GM21515 (cell line): Measurements from ENCODE around the gene ARAP3.

Source experiments
- ATAC-seq: cut with Tn5 transposase; IDR thresholded peaks from one replicate; pipeline ENCODE4 v1.9.1; 2021; ENCODE audit not compliant: unreplicated experiment

ARAP3 gene

DNA sequence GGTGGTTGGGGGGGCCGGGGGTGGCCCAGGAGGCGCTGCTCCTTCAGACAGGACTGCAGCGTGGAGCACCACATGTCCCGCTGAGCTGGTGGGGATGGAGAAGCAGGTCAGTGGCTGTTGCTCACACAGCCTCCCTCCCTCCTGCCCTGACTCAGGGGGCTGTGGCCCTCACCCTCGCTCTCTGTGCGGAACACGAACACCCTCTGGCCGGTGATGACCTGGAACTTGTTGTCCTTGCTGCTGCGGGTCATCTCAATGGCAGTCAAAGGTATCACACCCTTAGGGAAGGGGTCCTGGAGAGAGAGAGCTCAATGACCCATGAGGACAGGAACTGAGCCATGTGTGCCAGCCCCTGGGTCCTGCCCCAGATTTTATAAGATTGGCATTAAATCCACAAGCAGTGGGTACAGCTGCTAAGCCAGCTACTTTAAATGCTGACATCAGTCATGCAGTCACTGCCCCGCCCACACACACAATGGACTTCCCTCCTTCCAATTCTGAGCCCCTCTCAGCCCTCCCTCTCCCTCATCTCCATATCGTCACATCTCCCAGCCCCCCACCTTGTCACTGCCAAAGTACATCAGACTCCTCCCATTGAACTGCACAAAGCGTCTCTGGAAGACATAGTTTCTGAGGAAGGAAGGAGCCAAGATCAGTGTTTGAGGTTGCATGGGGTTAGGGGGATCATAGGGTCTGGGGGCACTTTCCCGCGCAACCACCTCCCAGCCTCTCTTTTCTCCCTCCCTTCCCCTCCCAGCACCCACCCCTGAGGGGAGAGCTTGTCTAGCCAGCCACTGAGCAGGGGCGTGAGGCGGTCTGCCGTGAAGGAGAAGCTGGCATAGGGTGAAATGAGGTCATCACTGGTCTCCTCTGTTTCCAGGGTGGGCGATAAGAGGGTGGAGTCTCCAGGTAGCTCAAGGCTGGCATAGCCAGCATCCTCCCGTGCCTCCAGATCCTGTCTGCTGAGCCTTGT lies 8.9 kb downstream of the ARAP3 start:
- ATAC-seq, result no peak

DNA sequence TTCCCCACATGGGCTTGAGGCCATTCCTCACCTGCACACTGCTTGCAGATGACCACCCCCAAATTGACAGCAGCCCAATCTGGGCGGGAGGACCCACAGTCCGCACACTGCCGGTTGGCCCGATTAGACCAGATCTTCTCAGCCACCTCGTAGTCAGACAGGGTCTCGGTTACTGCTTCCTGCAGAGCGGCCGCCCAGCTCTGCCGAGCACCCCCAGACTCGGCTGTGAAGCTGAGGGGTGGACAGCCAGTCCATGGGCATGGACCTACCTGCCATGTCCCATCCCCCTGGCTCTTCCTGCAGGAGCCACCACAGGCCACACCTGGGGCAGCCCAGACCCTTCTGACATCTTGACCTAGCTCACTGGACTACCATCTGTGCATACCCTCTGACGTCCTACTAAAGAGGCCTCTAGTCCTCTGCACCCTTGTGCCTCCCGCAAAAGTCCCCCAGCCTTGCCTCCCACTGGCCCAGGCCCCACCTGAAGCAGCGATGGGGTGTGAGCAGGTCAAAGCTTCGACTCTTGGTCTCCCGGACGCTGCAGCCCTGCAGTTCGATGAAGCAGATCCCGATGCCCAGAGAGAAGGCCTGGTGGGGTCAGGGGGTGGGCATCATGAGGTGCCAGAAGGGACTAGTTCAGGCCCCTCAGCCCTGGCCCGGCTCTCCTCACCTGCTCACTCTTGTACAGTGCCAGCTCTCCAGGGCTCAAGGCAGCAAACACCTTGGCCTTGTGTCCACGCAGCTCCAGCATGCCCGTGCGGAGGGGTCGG lies 9.8 kb downstream of the ARAP3 start:
- no peak for ATAC-seq

DNA sequence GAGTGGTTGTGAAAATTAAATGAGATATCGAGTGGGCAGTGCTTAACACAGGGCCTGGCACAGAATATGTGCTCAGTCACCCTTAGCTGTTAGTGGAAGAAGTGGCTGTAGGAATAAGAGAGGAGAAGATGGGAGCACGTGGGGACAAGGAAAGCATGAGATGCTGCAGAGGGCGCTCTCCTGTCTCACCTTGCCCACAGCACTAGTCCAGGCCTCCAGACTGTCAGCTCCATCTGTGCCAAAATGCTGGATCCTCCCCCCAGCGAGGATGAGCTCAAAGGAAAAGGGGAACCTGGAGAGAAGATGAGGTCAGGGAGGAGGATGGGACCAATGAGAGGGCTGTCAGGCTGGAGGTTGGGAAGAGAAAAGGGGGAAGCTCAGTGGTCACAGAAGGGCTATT lies 12.5 kb downstream of the ARAP3 start:
- no peak for ATAC-seq

DNA sequence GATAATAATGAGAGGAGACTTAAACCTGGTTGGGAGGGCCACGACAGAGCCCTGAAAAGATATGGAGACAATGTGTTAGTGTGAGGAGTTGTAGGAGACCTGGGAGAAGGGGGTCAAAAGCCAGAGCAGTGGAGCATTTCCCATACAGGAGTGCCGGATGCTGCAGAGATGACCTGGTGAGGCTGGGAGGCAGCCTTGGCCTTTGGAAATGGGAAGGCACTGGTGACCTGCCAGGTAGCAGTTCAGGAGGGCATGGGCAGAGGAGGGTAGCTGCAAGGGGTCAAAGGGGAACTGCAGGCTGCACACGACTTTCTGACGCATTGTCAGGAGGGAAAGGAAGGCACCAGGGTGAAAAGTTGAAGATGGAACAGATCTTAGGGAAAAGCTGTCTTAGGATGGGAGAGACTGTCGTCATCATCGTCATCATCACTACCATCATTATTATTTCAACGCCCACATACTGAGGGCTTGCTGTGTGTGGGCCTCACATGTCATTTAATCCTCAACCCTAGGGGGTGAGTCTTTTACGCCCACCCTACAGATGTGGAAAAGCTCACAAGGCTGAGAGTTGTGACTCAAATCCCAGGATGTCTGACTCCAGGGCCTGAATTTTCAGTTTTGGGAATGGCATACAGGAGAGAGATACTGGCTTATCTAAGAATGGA lies 13.3 kb downstream of the ARAP3 start:
- no peak for ATAC-seq

DNA sequence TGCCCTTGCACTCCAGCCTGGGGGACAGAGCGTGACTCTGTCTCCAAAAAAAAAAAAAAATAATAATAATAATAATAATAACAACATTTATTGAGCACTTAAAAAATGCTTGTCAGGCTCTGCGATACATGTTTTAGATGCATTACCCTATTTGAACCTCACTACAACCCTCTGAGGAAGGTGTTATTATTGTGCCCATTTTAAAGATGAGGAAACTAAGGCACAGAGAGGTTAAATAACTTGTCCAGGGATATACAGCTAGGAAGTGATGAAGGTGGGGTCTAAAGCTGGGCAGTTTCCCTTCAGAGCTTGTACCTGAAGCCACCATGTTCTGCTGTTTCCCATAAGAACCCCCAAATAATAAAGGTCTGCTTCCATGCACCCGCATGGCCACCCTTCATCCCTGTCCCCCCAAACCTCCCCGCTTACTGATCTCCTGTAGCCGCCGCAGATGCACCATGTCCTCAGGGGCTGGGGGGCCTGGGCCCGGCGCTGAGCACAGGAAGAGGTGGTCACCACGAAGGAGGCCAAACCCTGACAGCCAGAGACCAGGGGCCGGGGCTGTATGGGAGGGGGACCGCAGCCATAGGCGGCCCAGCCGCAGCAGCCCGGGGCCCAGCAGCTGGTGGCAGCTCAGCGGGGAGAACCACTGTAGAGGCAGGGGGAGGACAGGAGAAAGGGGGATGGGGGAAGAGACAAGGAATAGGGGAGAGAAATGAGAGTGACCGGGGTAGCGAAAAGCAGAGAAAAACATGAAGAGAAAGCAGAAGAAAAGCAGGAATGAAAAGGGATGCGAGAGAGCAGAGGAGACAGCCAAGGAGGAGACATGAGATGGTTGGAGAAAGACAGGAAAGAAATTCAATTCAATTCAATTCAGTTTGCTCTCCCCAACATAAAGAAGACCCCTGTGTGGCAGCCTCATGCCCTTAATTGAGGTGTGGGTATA lies 15.8 kb downstream of the ARAP3 start:
- ATAC-seq, result no peak

DNA sequence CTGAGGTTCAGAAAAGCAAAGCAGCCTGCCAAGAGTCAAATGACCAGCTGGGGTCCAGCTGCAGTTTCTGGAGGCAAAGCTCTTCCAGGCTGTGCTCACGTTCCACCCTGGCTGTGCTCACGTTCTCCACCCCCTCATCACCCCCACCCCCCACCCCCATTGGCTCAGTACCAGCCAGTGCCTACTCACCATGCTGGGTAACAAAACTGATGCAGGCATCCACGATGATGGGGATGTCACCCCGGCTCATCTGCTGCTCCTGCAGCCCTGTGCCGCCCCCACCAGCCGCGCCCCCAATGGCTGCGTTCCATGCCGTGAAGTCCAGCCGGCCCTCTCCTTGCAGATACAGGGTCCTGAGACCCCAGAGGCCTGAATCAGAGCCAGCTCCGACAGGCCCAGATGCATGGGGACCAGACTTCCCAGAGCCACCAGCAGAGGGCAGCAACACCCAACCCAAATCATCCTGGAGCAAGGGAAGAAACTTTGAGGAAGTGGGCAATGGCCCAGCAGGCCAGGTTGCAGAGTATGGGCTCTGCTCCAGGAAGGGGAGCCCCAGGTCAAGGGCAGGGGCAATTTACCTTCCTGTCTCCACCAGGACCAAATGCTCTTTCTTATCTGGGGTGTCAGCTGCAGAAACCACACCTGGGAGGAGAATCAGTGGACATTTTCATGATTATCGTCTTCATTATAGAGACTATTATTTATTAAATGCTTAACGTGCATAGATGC lies 17.1 kb downstream of the ARAP3 start:
- ATAC-seq, result peak; percentile 93

DNA sequence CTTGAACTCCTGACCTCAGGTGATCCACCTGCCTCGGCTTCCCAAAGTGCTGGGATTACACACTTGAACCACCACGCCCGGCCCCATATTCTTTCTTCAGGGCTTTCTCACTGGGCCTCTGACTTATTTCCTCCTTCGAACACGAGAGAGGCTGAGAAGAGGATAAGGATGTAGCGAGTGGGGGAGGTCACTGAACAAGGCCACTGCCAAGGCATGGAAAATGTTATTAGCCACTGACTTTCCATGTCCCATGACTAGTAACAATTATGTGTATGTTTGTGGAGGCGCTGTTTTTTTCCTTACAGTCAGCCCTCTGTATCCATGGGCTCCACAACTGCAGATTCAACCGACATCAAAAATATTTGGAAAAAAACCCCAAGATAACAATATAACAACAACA lies 18.5 kb downstream of the ARAP3 start:
- ATAC-seq, result no peak

DNA sequence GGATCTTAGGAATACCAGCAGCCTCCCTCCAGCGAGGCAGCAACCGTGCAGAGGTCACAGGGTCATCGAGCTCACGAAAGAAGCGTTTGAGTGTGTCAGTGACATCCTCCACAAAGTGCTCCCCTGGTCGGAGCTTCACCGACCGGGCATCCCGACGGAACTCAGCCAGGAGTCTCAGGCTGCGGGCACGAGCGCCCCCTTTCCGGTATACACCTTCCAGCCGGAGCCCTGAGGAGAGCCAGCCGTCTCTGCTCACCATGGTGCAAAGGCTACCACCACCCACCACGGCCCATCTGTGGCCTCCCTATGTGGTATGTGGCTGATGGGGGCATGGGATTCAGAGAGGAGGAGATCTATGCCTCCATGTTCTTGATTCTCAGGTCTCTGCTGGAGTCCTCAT lies 20.0 kb downstream of the ARAP3 start:
- no peak for ATAC-seq

DNA sequence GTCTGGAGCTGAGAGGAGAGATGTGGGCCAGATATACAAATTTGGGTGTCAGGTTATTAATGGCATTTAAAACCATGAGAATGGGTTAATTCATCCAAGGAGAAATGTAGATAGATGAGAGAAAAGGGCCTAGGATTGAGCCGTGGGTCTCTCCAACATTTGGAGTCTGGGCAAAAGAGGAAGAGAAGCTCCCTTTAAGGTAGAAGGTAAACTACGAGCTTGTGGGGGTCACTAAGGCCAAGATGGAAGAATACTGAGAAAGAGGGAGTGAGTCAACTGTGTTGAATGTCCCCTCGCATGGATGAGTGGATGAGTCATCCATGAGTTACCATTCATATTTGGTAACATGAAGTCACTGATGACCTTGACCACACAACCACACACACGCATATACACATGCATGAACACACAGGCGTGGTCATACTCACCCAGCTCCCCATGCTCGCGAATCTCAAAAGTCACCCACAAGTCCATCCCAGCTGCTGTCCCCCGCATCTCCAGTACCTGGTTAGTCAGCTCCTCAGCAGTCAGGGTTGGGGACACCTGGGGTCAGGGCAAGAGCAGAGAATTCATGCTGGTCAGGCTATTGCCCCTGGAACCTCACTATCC lies 24.0 kb downstream of the ARAP3 start:
- ATAC-seq, result no peak

DNA sequence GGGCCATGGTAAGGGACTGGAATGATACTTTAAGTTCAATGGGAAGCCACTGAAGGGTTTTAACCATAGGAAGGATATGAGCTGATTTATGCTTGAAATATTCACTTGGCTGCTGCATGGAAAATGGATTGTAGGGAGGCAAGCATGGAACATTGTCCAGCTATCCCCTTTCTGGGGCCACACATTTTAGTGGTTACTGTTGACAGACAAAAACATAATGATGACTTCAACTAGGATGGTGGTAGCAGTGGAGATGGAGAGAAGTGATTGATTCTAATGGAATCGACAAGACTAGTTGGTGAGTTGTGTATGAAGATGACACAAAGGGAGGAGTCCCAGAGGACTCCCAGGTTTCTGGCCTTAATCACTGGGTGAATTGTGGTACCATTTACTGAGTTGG lies 24.6 kb downstream of the ARAP3 start:
- ATAC-seq, result no peak

DNA sequence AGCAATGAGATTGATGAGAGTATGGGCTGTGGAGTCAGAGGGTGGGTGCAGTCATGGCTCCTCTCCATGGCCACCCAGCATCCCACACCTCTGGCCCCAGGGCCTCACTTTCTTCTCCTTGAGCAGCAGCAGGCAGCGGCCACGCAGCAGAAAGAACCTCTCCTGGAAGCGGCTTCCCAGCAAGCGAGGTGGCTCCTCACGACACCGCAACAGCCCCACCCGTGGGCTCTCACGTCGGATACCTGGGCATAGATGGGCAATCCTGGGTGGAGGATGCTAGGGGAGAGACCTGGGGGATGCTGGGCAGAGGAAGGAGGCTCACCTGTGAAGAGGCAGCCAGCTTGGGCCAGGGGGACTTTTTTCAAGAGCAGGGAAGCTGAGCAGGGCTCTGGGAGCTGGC lies 25.6 kb downstream of the ARAP3 start:
- ATAC-seq, result no peak

DNA sequence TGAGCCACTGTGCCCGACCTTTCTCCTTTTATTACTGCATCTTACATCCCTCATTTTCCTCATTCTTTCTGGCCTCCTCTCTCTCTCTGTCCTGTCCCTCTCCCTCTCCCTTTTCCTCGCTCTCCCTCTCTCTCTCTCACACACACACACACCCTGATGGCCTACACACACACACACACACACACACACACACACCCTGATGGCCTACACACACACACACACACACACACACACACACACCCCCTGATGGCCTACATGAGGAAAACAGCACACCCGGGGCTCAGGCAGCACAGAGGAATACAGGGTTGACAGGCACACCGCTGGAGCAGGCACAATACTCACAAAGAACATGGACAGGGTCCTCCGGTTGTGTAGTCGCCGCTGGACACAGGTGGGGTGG lies 27.0 kb downstream of the ARAP3 start:
- no peak for ATAC-seq

DNA sequence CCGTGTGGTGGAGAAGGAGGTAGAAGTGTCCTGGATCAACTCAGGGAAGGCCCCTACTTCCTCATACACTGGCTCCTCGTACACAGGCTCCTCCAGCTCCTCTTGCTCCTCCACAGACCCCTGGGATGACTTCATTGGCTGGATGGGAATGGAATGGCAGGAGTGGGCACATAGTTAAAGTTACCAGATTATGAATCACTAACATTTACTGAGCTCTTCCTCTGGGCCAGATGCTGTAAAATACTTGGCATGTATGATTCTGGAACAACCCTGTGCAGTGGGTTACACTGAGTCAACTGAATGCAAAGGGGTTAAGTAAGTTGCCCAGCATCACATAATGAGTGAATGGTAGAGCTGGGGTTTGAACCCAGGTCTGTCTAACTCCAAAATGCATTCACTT lies 27.7 kb downstream of the ARAP3 start:
- no peak for ATAC-seq

DNA sequence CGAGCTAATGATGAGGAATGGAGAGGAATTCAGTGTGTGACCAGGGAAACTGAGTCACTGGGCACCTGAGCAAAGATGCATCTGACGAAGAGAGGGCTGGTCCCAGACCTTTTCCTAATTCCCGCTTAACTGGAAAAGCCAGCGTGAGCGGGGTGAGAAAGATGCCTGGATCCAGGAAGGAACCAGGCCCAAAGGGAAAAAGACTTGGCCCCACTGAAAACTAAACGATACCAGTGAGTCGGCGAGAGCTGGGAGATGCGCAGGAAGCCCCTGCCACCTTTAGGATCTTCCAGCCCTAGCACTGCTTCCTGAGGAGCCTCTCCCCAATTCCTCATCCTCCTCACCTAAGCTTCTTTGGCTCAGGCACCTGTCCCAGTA lies 30.3 kb downstream of the ARAP3 start:
- ATAC-seq, result no peak

DNA sequence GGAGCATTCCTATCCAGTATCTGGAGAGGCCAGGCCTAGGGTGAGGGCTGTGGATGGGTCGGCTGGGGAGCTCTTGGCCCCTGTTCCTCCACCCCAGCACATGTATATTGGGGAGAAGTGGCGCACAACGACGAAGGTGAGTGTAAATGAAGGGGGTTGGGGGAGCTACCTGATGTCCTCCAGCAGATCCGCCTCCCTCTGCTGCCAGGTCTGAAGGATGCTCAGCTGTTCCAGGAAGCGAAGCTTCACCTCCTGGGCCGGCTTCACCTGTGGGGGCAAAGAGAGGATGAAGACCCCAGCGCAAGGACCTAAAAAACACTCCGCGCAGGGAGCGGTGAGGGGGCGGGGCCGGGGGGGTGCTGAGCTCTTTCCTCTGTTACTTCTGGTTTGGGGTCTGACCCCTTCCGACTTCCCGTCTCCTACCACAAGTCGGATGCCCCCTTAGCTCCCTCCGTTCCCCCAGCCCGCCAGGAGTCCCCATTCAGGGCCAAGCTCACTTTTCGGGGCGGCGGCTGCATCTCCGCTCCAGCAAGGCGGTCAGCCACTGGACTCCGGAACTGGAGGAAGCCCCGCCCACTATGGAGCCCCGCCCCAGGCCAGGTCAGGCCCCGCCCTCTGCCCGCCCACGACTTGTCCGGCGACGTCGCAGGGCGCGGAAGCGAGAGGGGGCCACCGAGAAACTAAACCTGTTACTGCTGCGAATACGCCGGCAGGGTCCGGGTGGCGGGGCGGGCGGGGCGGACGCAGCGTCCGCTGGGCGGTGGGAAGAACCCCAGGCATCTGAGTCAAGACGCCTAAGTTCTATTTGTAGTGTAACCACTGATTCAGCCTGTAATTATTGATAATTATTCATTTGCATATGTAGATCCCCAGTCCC lies 30.9 kb downstream of the ARAP3 start, which contains the start of gene FCHSD1:
TSS of gene FCHSD1 (minus strand) at position 568 of the 877 bp plus-strand sequence. CDS start at position 518, 50 bp downstream.
- ATAC-seq, result peak; percentile 88

DNA sequence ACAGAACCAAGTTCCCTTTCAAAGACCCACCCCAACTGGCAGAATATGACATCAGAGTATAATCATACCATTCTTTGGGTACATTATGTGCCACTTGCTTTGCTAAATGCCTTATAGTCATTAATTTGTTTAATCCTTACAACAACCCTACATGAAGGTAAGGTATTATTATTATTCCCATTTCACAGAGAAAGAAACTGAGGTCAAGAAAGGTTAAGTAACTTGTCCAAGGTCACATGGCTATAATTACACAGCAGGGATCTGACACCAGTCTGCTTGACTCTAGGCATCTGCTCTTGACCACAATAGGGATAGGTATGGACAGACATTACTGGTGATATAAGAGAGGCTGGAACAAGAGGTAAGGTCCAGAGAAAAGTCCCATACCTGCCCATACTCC lies 32.1 kb downstream of the ARAP3 start:
- ATAC-seq, result no peak

DNA sequence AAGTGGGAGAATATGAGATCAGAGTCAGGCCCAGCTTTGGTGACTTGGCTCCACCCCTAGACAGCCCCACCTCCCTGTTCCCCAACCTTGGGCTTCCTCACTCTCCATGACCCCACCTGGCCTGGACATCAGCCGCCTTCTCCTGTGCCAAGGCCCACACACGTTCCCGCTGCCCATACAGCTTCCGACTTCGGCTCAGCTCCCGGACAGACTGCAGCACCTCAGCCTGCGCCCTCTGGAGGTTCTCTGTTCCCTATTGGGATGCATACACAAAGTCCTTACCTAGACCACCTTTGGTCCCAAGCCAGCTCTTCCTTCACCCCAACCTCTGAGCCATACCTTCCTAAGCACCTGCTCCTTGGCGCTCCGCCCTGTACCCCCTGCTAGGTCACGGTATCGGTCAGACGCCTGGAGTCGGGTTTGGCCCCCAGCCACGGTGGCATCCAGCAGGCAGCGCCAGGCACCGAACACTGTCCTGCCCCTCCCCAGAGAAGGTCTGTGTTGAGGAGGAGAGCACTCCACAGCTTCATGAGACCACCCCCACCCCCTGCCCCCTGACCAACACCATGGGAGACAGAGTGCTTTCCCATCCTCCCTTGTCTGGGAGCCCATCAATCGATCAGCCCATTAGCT lies 32.9 kb downstream of the ARAP3 start:
- no peak for ATAC-seq

DNA sequence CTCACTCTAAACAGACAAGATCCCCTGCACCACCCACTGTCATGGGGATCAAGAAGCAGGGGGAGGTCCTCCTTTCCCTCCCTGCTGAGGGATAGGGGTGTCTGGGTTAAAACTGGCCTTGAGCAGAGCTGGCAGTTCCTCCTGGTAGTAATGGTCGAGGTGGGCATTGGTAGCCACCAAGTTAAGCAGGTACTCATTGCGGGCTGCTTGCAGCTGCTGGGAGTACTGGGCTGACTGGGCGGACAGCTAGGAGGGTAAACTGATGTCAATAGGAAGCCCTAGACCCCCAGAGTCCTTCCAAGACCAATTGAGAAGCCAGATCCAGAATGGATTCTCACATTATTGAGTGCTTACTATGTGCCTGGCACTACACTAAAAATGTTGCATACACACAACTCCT lies 34.2 kb downstream of the ARAP3 start:
- ATAC-seq, result no peak
